Muscle layer of colon (tissue), 2 donors: ENCODE data around the gene UTP3.
A peak's percentile ranks its signal among the peaks of the same experiment; 100 is the strongest.
"Not testable (repeated sequence)": the region's sequence is repeated elsewhere in the genome, so short reads cannot be mapped to it uniquely, and the experiment has no call there.

Experiments
- H3K27ac ChIP-seq: one replicate; pipeline ENCODE4 v1.7.0; 2013; ENCODE audit warnings: low read depth, mild to moderate bottlenecking, low read length, moderate library complexity
- H3K27me3 ChIP-seq, 2 donors: one replicate each; pipeline ENCODE4 v1.7.0; 2013; ENCODE audit warnings: low read length in 2 of 2, mild to moderate bottlenecking in 2 of 2; ENCODE audit not compliant: insufficient read depth in 2 of 2, control insufficient read depth in 1 of 2
- H3K36me3 ChIP-seq: one replicate; pipeline ENCODE4 v1.7.0; 2013; ENCODE audit warnings: mild to moderate bottlenecking, low read length; ENCODE audit not compliant: insufficient read depth
- H3K4me1 ChIP-seq: one replicate; pipeline ENCODE4 v1.7.0; 2013; ENCODE audit warnings: mild to moderate bottlenecking, low read length; ENCODE audit not compliant: insufficient read depth
- H3K4me3 ChIP-seq, 2 donors: one replicate each; pipeline ENCODE4 v1.7.0; 2013; ENCODE audit warnings: low read length in 2 of 2, low read depth in 1 of 2, mild to moderate bottlenecking in 1 of 2, moderate library complexity in 1 of 2
- H3K9ac ChIP-seq: one replicate; pipeline ENCODE4 v1.7.0; 2013; ENCODE audit warnings: low read length
- H3K9me3 ChIP-seq: one replicate; pipeline ENCODE4 v1.7.0; 2013; ENCODE audit warnings: mild to moderate bottlenecking, low read length
- donor health status: abdominal sarcoma.
- donor health status: Adenocarcinoma of cecum.

UTP3 gene, protein sequence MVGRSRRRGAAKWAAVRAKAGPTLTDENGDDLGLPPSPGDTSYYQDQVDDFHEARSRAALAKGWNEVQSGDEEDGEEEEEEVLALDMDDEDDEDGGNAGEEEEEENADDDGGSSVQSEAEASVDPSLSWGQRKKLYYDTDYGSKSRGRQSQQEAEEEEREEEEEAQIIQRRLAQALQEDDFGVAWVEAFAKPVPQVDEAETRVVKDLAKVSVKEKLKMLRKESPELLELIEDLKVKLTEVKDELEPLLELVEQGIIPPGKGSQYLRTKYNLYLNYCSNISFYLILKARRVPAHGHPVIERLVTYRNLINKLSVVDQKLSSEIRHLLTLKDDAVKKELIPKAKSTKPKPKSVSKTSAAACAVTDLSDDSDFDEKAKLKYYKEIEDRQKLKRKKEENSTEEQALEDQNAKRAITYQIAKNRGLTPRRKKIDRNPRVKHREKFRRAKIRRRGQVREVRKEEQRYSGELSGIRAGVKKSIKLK

DNA sequence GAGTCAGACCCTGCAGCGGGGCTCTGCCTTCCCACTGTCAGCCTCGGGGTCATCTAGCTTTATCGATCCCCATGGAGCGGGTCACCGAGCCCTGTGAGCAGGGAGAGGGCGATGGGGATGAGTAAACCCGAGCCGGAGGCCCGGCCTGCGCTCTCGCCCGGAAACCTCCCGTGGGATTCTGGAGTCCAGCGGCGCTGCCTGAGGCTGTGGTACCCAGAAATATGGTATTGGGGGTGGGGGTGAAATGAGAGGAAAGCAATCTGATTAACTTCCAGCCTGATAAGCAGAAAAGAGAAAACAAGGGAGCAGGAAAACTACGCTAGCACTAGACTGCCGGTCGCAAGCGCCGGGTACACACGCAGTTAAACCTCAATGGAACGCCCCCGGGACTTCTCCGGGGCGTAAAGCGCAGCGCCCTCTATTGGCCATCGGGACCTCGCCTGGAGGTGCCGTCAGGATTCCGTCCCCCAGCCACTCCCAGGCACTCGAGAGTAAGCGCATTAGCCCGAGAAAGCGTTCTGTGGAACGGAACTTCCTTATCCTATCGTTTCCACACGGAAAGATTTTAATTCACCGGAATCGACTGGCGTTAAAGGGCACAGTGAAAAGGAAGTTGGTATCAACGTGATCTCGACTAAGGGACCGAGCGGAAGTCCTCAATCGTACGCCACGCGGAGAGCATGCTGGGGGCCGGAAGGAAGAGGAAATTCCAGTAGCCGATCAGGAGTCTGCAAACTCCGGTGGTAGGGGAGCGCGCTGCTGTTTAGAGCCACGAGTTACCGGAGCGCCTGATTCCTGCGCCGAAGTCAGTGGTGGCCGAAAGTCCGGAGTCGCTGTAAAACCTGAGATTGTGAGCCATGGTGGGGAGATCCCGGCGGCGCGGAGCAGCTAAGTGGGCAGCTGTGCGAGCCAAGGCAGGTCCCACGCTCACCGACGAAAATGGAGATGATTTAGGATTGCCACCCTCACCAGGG, at the start of gene UTP3:
Gene UTP3, plus strand, starts transcription at position 712 of the 974 bp plus-strand sequence. Its CDS starts 146 bp downstream, at position 858.
- Histone ChIP-seq H3K4me1 (peaks cover 28% of the 10 kb centered on the region), H3K4me3 (peak within 1 kb of the TSS; percentile 80 to 81), H3K27me3 (no peaks in the 10 kb centered on the region), H3K9ac (peak within 1 kb of the TSS; percentile 94), H3K27ac (peak within 1 kb of the TSS; percentile 99), H3K9me3 (no peaks in the 10 kb centered on the region), H3K36me3 (peaks cover 5% of the 10 kb centered on the region)

DNA sequence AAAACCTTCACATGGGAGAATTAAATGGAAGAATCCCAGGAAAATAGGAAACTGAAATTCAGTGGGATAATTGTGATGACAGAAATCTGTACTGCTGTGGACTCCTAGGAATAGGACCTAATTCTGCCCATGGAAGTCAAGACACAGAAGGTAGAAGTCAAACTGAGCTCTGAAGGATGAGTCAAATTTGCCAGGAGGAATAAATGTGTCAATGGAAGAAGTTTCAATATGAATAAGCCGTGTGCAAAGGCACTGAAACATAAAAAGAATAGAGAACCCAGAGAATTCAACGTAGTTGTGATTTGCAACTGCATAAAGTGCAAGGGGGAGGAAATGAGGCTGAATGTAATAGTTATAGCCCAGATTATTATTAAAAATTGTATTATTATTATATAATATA, 48.1 kb upstream of the UTP3 start:
- Histone ChIP-seq H3K36me3 (no peaks in the 10 kb centered on the region), H3K9me3 (no peaks in the 10 kb centered on the region), H3K27me3 (no peaks in the 10 kb centered on the region), H3K4me3 (no peak overlapping the region), H3K4me1 (no peaks in the 10 kb centered on the region), H3K27ac (no peak overlapping the region), H3K9ac (no peak overlapping the region)

DNA sequence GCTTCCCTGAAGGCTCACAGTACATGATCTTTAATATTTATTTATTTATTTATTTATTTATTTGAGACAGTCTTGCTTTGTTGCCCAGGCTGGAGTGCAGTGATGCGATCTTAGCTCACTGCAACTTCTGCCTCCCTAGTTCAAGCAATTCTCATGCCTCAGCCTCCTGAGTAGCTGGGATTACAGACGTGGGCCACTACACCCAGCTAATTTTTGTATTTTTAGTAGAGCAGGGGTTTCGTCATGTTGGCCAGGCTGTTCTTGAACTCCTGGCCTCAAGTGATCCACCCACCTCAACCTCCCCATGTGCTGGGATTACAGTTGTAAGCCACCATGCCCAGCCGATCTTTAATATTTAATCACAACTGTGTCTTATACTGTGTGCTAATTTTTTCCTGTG, 37.6 kb upstream of the UTP3 start:
- not testable (repeated sequence) for H3K4me3 ChIP-seq, H3K27me3 ChIP-seq, H3K9me3 ChIP-seq, H3K9ac ChIP-seq, H3K36me3 ChIP-seq, H3K4me1 ChIP-seq, H3K27ac ChIP-seq

DNA sequence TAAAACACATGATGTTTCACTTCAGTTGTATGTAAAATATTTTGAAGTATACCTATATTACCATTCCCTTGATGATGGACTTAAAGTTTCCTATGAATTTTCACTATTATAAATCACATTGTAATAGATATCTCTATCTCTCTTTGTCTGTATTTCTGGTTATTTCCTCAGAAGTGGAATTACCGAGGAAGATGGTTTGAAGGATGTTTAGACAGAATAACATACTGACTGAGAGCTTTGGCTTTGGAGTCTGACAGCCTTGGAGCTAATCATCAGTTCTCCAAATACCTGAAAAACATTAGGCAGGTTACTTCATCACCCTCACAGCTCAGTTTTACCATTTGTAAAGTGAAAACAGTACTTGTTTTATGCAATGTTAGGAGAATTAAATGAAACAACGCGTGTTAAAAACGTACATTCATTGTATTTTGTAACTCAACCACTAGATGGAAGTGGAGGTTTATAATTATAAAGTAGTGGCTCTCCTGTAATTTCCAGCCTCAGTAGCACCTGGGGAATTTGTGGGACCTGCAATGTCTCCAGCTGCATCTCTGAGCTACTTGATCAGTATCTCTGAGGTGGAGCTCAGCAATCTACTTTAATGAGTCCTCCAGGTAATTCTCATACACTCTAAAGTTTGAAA, 36.3 kb upstream of the UTP3 start:
- Histone ChIP-seq H3K36me3 (no peaks in the 10 kb centered on the region), H3K27ac (no peak overlapping the region), H3K4me3 (no peak overlapping the region), H3K4me1 (no peaks in the 10 kb centered on the region), H3K9me3 (no peaks in the 10 kb centered on the region), H3K27me3 (no peaks in the 10 kb centered on the region), H3K9ac (no peak overlapping the region)

DNA sequence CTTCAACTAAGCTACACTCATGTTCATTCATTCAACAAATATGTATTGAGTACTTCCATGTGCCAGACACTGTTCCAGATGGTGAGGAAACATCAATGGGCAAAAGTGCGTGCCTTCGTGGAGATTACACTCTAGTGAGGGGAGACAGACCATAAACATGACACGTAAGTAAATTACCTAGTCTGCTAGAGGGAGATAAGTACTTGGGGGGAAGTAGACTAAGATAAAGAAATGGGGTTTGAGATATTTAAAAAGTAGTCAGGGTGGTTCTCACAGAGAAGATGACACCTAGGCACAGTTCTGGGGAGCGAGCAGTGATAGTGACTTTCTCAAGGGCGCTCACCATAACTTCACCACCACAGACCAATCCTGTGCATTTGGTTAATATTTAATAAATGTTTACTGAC, 33.7 kb upstream of the UTP3 start:
- Histone ChIP-seq H3K4me3 (no peak overlapping the region), H3K4me1 (no peaks in the 10 kb centered on the region)

DNA sequence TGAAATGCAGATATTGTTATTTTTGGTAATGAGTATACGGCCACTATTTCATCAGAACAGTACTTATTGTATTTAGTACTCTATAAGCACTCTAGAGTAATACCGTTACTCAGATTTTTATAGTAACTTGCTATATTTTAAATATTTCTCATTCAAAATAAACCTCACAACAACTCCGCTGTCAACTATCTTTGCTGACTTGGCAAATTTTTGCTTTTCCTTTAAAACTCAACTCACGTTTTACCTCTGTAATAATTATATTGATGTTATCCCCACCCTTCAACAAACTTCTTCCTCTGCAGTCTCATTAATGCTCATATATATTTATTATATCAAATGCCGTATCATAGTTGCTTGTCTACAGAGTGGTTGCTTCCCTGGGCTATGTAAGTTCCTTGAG, 31.0 kb upstream of the UTP3 start:
- no peak overlapping the region for H3K27ac ChIP-seq
- H3K36me3 ChIP-seq, result no peaks in the 10 kb centered on the region
- no peak overlapping the region for H3K4me3 ChIP-seq
- no peaks in the 10 kb centered on the region for H3K27me3 ChIP-seq
- no peaks in the 10 kb centered on the region for H3K4me1 ChIP-seq
- no peak overlapping the region for H3K9ac ChIP-seq
- H3K9me3 ChIP-seq, result no peaks in the 10 kb centered on the region

More for the DNA sequence above, 33.7 kb upstream of the UTP3 start:
- Histone ChIP-seq H3K27ac (no peak overlapping the region), H3K9me3 (no peaks in the 10 kb centered on the region), H3K27me3 (no peaks in the 10 kb centered on the region), H3K36me3 (no peaks in the 10 kb centered on the region), H3K9ac (no peak overlapping the region)

DNA sequence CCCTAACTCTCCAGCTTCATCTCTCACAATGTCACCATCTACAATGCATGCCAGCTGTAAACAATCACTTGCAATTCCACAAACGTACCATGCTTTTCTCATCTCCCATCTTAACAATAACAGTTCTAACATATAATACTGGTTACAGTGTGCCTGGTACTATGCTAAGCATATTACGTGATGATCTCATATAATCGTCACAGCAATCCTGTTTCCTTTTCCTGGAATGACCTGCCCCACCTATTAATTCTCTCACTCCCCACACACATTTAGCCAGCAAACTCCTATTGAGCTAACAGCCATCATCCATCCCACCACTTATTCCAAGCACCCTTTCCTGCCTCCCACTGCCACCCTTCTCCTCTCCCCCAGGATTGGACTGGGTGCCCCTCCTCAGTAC, 29.9 kb upstream of the UTP3 start:
- H3K9me3 ChIP-seq, result no peaks in the 10 kb centered on the region
- H3K27ac ChIP-seq, result no peak overlapping the region
- no peaks in the 10 kb centered on the region for H3K27me3 ChIP-seq
- H3K36me3 ChIP-seq, result no peaks in the 10 kb centered on the region
- no peak overlapping the region for H3K9ac ChIP-seq
- H3K4me1 ChIP-seq, result no peaks in the 10 kb centered on the region
- H3K4me3 ChIP-seq, result no peak overlapping the region

DNA sequence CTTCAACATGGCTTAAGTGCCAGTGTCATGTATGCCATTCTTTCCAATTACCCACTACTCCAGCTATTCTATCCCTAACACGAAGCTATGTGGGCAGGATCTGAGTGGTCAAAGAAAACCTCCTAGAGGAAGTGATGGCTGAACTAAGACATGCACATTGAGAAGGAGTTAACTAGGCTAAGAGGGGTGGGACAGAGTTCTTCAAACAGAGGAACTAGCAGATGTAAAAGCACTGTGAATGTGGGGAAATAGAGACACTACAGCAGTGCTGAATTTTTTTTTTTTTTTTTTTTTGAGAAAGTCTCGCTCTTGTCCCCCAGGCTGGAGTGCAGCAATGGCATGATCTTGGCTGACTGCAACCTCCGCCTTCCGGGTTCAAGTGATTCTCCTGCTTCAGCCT, 28.2 kb upstream of the UTP3 start:
- no peaks in the 10 kb centered on the region for H3K9me3 ChIP-seq
- H3K36me3 ChIP-seq, result no peaks in the 10 kb centered on the region
- no peak overlapping the region for H3K27ac ChIP-seq
- H3K4me1 ChIP-seq, result no peaks in the 10 kb centered on the region
- no peak overlapping the region for H3K4me3 ChIP-seq
- H3K9ac ChIP-seq, result no peak overlapping the region
- H3K27me3 ChIP-seq, result no peaks in the 10 kb centered on the region

DNA sequence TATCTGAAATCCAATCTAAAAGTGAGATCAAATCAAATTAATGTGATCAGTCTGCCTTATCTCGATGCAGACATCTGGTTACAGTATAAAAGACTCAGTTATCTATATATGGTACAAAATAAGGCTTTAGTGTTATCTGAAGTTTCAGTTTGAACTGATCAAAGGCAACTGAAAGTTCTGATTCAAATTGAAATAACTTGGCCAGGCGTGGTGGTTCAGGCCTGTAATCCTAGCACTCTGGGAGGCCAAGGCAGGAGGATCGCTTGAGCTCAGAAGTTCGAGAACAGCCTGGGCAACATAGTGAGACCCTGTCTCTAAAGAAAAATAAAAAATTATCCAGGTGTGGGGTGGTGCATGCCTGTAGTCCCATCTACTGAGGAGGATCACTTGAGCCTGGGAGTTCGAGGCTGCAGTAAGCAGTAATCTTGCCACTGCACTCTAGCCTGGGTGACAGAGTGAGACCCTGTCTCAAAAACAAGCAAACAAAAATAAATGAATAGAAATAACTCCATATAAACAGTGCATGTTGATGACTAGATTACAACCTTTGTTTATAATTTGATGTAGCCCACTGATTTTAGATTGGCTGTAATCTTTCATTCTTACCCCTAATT, 26.9 kb upstream of the UTP3 start:
- H3K9me3 ChIP-seq, H3K36me3 ChIP-seq, H3K9ac ChIP-seq, H3K4me1 ChIP-seq, H3K4me3 ChIP-seq, H3K27me3 ChIP-seq, H3K27ac ChIP-seq: not testable (repeated sequence)

DNA sequence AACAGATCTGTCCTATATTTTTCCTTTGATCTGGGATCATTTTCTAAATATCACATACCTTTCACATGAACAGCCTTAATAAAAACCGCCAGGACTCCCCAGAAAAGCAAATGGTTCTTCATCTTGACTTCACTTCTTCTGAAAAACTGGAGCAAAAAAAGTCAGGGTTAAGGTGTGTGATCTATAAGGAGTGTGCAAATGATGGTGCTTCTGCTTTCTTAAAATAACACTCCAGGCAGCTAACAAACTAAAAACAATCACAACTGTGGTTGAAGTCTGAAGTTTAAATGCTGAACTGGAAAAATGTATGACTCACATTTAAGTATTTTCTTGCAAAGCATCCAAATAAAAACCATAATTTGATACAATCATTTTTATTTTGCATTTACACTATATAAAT, 22.0 kb upstream of the UTP3 start, which contains the start of gene JCHAIN:
Gene JCHAIN, minus strand, starts transcription at position 140 of the 400 bp plus-strand sequence. Its CDS starts 18 bp downstream, at position 122.
- Histone ChIP-seq H3K27ac (no peak within 1 kb of the TSS), H3K4me1 (no peaks in the 10 kb centered on the region), H3K27me3 (no peaks in the 10 kb centered on the region), H3K9ac (no peak within 1 kb of the TSS), H3K36me3 (no peaks in the 10 kb centered on the region), H3K4me3 (no peak within 1 kb of the TSS), H3K9me3 (no peaks in the 10 kb centered on the region)
